Fibroblast of lung (primary cell): ENCODE results near the gene C1orf53. TPM values are rescaled to one million over a fixed set of nuclear protein-coding genes. Genes with fewer than 3 reads are reported as not detected.

Experiments
- DNase-seq, 2 donors: peaks; one replicate each; pipeline versions ENCODE4 v3.0.0 to v3.0.0-alpha.2; 2010; ENCODE audit warnings: low read depth in 2 of 2
- H2AFZ ChIP-seq: 2 replicates; pipeline ENCODE4 v1.5.1; 2012; ENCODE audit warnings: low read length, control low read depth, inconsistent platforms
- H3K27ac ChIP-seq: 2 replicates; pipeline ENCODE4 v1.5.1; 2011; ENCODE audit warnings: low read length, control low read depth; ENCODE audit not compliant: insufficient read depth
- H3K27me3 ChIP-seq: 2 replicates; pipeline ENCODE4 v1.5.1; 2011; ENCODE audit warnings: mild to moderate bottlenecking, low read length; ENCODE audit not compliant: control insufficient read depth, insufficient read depth
- H3K36me3 ChIP-seq: 2 replicates; pipeline ENCODE4 v1.5.1; 2011; ENCODE audit warnings: low read length; ENCODE audit not compliant: control insufficient read depth, insufficient read depth
- H3K4me1 ChIP-seq: 2 replicates; pipeline ENCODE4 v1.5.1; 2011; ENCODE audit warnings: low read length; ENCODE audit not compliant: control insufficient read depth, insufficient read depth; ENCODE audit errors: extremely low read depth
- H3K4me2 ChIP-seq: 2 replicates; pipeline ENCODE4 v1.5.1; 2011; ENCODE audit warnings: low read length, control low read depth; ENCODE audit not compliant: insufficient read depth; ENCODE audit errors: extremely low read depth
- H3K4me3 ChIP-seq, 4 experiments: fragments of 200-600 bp in 1 of 4; sonication (generic) in 1 of 4; replicated peaks in 1 of 4; 2 replicates each; pipeline ENCODE4 v1.5.1; 2011 to 2016; ENCODE audit warnings: low read length in 4 of 4, low read depth in 3 of 4, mild to moderate bottlenecking in 3 of 4, control low read depth in 2 of 4, inconsistent platforms in 1 of 4, mixed read lengths in 1 of 4; ENCODE audit not compliant: insufficient read depth in 1 of 4; ENCODE audit errors: control extremely low read depth in 1 of 4
- H3K79me2 ChIP-seq: 2 replicates; pipeline ENCODE4 v1.5.1; 2012; ENCODE audit warnings: mild to moderate bottlenecking, low read length, inconsistent platforms; ENCODE audit not compliant: control insufficient read depth, insufficient read depth
- H3K9ac ChIP-seq: 2 replicates; pipeline ENCODE4 v1.5.1; 2011; ENCODE audit warnings: mild to moderate bottlenecking, low read length, control low read depth; ENCODE audit not compliant: insufficient read depth
- H3K9me3 ChIP-seq: 2 replicates; pipeline ENCODE4 v1.5.1; 2012; ENCODE audit warnings: low read depth, low read length; ENCODE audit not compliant: control insufficient read depth, insufficient read depth
- H4K20me1 ChIP-seq: 2 replicates; pipeline ENCODE4 v1.5.1; 2011; ENCODE audit warnings: low read length; ENCODE audit not compliant: control insufficient read depth, insufficient read depth; ENCODE audit errors: extremely low read depth
- EZH2 ChIP-seq: IDR thresholded peaks from 2 replicates; pipeline ENCODE4 v1.5.1; 2012; ENCODE audit warnings: low read length, control low read depth, mild to moderate bottlenecking; ENCODE audit errors: missing control alignments
- polyA plus RNA-seq, 2 donors: library from polyadenylated mRNA; depleted of rRNA in 1 of 2; stranded (reverse) in 1 of 2; unstranded in 1 of 2; fragments of >200 nt; gene quantifications; 2 replicates each; pipeline ENCODE4 v1.2.1, GENCODE V29; 2011 to 2012; ENCODE audit warnings: missing spikeins in 1 of 2
- total RNA-seq: library from RNA; depleted of rRNA; stranded (reverse); fragments of >200 nt; gene quantifications from 2 replicates; pipeline ENCODE4 v1.2.1, GENCODE V29; 2014
- TF ChIP-seq, protein P1 (sequence below), 2 donors: IDR thresholded peaks in 1 of 2; conservative IDR thresholded peaks in 1 of 2; 1 replicate in 1 of 2; 2 replicates in 1 of 2; pipeline ENCODE4 v1.5.1; 2011 to 2012; ENCODE audit warnings: low read length in 2 of 2, control low read depth in 1 of 2, inconsistent platforms in 1 of 2, low read depth in 1 of 2, mild to moderate bottlenecking in 1 of 2

C1orf53 gene
- total and polyA plus RNA-seq, 2 donors (not counting 1 experiment from before 2014, with no cell fraction given): 3.0 to 3.3 TPM

DNA sequence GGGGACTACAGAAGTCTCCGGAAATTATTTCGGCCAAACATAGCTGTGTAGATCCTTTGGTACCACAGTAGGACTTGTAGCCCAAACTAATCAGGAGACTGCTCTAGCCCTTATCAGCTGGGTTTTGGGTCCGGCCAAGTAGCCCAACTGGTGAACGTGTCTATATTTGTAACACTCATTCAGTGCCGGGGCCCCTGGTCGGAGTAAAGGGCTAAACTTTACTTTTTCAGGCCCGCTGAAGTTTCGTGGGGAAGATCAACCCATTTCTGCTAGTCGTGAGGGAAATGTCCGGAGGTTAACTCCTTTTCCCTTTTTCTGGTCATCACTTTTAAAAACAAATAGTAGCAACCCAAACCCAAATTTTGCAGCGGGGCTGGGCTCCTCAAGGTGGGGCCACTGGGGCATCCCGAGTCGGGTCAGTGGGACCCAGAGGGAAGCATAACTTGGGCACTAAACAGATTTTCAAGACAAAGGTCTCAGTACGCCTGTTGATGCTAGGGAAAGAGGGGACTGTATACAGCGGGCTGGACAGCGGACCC lies 16.4 kb downstream of the C1orf53 start:
- no peak overlapping the region for H3K4me2 ChIP-seq

DNA sequence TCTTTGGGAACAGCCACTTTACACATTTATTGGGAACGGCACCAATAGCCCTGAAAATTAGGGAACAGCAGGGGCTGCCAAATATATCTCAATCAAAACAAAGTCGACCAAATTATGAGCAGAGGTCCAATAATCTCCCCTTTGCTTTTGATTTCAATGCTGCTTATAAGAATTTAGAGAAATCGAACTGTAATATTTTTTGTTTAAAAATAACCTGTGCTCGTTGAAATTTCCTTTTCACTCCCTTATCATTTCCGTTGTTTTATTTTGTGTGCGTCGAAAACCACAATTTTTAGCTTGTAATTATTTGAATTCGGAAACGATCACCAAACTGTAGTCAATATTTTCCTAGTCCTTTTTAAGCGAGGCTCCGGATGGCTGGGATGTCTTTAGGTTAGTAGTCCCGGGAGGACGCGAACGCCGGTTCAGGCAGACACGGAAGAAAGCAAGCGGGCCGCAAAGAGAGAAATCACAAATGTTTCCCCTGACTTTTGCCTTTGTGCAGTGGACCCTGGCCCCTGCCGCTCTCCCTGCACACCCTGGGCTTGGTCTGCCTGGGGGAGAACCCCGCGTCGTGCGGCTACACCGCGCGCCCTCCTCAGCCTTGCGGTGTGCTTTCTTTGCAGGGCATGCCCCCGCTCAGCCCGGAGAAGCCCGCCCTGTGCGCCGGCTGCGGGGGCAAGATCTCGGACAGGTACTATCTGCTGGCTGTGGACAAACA lies 17.1 kb downstream of the C1orf53 start:
- Histone ChIP-seq H3K4me2 (no peak overlapping the region), H3K27ac (no peak overlapping the region), H3K9me3 (no peaks in the 10 kb centered on the region), H4K20me1 (no peaks in the 10 kb centered on the region), H2AFZ (no peak overlapping the region), H3K9ac (no peak overlapping the region), H3K79me2 (no peaks in the 10 kb centered on the region), H3K27me3 (peaks cover 79% of the 10 kb centered on the region), H3K36me3 (no peaks in the 10 kb centered on the region), H3K4me1 (peaks cover 2% of the 10 kb centered on the region), H3K4me3 (no peak overlapping the region)
- TF ChIP-seq, protein P1, sequence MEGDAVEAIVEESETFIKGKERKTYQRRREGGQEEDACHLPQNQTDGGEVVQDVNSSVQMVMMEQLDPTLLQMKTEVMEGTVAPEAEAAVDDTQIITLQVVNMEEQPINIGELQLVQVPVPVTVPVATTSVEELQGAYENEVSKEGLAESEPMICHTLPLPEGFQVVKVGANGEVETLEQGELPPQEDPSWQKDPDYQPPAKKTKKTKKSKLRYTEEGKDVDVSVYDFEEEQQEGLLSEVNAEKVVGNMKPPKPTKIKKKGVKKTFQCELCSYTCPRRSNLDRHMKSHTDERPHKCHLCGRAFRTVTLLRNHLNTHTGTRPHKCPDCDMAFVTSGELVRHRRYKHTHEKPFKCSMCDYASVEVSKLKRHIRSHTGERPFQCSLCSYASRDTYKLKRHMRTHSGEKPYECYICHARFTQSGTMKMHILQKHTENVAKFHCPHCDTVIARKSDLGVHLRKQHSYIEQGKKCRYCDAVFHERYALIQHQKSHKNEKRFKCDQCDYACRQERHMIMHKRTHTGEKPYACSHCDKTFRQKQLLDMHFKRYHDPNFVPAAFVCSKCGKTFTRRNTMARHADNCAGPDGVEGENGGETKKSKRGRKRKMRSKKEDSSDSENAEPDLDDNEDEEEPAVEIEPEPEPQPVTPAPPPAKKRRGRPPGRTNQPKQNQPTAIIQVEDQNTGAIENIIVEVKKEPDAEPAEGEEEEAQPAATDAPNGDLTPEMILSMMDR (conservative IDR thresholded peaks at IDR 0.05 in 1 of 2, IDR thresholded peaks at IDR 0.05 in 1 of 2; ENCODE audit: low read depth in 1 of 2, low read length in 2 of 2): no peak
- TF ChIP-seq EZH2: no peak
- no peak for DNase-seq

More for the DNA sequence above, 16.4 kb downstream of the C1orf53 start:
- Histone ChIP-seq H3K9ac (no peak overlapping the region), H3K36me3 (no peaks in the 10 kb centered on the region), H3K27me3 (peaks cover 86% of the 10 kb centered on the region), H3K4me3 (no peak overlapping the region), H3K27ac (no peak overlapping the region), H3K4me1 (peaks cover 2% of the 10 kb centered on the region), H3K79me2 (no peaks in the 10 kb centered on the region), H4K20me1 (no peaks in the 10 kb centered on the region), H3K9me3 (no peaks in the 10 kb centered on the region), H2AFZ (no peak overlapping the region)
- DNase-seq: no peak
- TF ChIP-seq, protein P1 (conservative IDR thresholded peaks at IDR 0.05 in 1 of 2, IDR thresholded peaks at IDR 0.05 in 1 of 2; ENCODE audit: low read depth in 1 of 2, low read length in 2 of 2): no peak
- peak; percentile 76 for TF ChIP-seq EZH2

DNA sequence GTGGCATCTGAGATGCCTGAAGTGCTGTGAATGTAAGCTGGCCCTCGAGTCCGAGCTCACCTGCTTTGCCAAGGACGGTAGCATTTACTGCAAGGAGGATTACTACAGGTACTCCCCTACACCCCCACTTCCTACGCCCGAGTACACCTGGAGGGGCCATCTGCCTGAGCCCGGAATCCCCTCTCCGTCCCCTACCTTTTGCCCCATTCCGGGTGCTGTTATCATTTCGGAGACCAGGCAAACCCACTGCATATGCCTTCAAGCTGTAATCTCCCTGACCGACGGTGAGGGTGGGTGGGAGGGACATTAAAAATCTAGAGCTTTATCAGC lies 17.6 kb downstream of the C1orf53 start:
- Histone ChIP-seq H3K4me1 (peaks cover 2% of the 10 kb centered on the region), H4K20me1 (no peaks in the 10 kb centered on the region), H3K27ac (no peak overlapping the region), H3K9ac (no peak overlapping the region), H3K79me2 (no peaks in the 10 kb centered on the region), H3K36me3 (no peaks in the 10 kb centered on the region), H3K4me2 (no peak overlapping the region), H3K4me3 (no peak overlapping the region), H3K27me3 (peaks cover 74% of the 10 kb centered on the region), H2AFZ (no peak overlapping the region), H3K9me3 (no peaks in the 10 kb centered on the region)
- no peak for DNase-seq
- TF ChIP-seq, protein P1 (conservative IDR thresholded peaks at IDR 0.05 in 1 of 2, IDR thresholded peaks at IDR 0.05 in 1 of 2; ENCODE audit: low read depth in 1 of 2, low read length in 2 of 2): no peak
- TF ChIP-seq EZH2: peak; percentile 91
